Measurements from ENCODE around the gene FAM83C.

DNA sequence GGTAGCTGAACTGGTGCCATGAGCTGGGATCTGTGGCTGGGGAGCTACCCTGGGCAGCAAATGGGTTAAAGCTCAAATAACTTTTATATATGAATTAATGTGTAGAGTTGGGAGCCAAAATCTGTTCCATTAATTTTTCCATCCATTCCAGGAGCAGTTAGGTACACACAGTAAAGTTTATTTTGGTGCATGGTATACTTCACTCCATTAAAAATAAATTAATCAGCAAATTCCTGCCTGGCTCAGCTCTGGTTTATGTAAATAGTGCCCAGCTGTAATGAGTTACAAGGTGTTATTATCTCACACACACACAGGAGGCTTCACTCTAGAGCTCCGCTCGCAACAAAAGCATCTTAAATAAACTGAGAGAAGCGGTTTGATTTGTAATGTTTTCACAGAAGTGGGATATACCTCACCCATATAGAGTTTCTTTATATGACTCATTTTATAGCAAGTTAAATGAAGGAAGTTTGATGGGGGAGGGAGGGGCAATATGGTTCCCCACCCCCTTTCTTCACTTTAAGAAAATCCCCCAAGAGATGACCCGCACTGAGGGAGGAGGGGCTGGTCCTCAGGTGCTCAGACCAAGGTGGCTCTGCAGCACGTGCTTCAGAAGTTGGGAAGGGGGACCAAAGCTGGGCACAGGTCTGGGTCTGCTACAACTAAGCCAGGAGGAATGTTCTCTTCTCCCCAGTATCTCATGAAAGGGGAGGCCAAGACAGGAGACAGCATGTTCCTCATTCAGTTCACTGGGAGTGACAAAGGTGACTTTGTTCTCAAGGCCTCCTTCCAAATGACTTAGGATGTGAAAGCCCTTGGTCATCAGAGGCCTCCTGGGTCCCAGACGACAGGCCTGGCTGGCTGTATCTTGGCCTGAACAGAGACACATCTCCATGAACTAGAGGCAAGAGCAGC is 10.5 kb upstream of the FAM83C start:
- TF ChIP-seq NFE2L1 (CRISPR knock-in tag; IDR thresholded peaks at IDR 0.05), result no peak
- TF ChIP-seq, protein P1, sequence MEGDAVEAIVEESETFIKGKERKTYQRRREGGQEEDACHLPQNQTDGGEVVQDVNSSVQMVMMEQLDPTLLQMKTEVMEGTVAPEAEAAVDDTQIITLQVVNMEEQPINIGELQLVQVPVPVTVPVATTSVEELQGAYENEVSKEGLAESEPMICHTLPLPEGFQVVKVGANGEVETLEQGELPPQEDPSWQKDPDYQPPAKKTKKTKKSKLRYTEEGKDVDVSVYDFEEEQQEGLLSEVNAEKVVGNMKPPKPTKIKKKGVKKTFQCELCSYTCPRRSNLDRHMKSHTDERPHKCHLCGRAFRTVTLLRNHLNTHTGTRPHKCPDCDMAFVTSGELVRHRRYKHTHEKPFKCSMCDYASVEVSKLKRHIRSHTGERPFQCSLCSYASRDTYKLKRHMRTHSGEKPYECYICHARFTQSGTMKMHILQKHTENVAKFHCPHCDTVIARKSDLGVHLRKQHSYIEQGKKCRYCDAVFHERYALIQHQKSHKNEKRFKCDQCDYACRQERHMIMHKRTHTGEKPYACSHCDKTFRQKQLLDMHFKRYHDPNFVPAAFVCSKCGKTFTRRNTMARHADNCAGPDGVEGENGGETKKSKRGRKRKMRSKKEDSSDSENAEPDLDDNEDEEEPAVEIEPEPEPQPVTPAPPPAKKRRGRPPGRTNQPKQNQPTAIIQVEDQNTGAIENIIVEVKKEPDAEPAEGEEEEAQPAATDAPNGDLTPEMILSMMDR (IDR thresholded peaks at IDR 0.05), result no peak
- TF ChIP-seq, protein P2, sequence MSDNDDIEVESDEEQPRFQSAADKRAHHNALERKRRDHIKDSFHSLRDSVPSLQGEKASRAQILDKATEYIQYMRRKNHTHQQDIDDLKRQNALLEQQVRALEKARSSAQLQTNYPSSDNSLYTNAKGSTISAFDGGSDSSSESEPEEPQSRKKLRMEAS (CRISPR knock-in tag; IDR thresholded peaks at IDR 0.05), result no peak
- no peak for TF ChIP-seq TP53 (CRISPR knock-in tag; IDR thresholded peaks at IDR 0.05)
